H1 (cell line): ENCODE measurements around the gene RRBP1.

Source experiments
- EP300 ChIP-seq, 2 experiments: IDR thresholded peaks; 1 replicate in 1 of 2; 2 replicates in 1 of 2; pipeline ENCODE4 v1.6.1; 2011 to 2012; ENCODE audit warnings: low read depth in 2 of 2, low read length in 2 of 2, mild to moderate bottlenecking in 2 of 2, borderline replicate concordance in 1 of 2, inconsistent platforms in 1 of 2, moderate library complexity in 1 of 2
- POLR2AphosphoS5 ChIP-seq: IDR thresholded peaks from 2 replicates; pipeline ENCODE4 v1.6.1; 2011; ENCODE audit warnings: low read depth, low read length
- TF ChIP-seq, protein P1 (sequence below): IDR thresholded peaks from 2 replicates; pipeline ENCODE4 v1.6.1; 2011; ENCODE audit warnings: low read length, improper control_type of control experiment
- TF ChIP-seq, protein P2 (sequence below): IDR thresholded peaks from 2 replicates; pipeline ENCODE4 v1.6.1; 2012; ENCODE audit warnings: inconsistent platforms

DNA sequence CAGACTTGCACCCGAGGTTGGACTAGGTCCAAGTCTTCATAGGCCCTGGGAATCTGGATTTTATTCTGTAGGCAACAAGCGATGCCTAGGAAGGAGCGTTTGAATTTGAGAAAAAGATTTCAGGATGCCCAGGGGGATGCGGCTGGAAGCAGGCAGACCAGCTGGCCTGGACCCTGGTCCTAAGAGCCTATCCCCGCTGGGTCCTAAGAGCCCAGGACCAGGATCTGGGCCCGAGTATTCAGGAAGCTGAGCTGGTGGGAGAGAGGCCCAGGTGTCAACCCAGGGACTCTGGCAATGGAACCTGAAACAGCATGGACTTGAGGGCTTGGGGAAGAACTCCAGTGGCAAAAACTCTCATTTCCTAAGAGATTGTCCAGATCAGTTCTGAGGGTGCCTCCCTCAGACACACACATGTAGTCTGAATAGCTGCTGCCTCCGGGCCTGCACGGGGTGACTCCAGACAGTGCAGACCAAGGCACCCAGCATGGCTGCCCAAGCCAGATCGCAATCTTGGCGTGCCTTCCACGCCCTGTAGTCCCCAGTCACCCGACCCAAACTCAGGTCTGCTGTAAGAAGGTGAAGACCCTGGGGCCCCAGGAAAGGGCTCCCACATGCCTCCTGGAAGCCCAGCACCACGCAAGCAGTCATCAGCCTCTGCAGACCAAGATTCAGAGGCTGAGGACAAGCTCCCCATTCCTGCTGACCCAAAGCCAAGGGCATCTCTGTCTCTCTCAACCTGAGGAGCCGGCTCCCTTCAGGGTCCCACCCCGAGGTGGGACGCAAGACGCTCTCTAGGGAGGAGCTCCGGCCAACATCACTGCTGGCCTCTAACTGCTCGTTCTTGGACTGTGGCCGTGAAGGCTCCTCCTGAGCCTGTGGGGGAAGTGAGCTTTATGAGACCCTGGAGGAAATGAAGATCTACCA lies 34.4 kb downstream of the RRBP1 start:
- TF ChIP-seq, protein P1, sequence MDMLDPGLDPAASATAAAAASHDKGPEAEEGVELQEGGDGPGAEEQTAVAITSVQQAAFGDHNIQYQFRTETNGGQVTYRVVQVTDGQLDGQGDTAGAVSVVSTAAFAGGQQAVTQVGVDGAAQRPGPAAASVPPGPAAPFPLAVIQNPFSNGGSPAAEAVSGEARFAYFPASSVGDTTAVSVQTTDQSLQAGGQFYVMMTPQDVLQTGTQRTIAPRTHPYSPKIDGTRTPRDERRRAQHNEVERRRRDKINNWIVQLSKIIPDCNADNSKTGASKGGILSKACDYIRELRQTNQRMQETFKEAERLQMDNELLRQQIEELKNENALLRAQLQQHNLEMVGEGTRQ: no peak
- TF ChIP-seq POLR2AphosphoS5: no peak
- TF ChIP-seq, protein P2, sequence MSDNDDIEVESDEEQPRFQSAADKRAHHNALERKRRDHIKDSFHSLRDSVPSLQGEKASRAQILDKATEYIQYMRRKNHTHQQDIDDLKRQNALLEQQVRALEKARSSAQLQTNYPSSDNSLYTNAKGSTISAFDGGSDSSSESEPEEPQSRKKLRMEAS: no peak
- no peak for TF ChIP-seq EP300 (IDR thresholded peaks at IDR 0.05; ENCODE audit: borderline replicate concordance in 1 of 2, low read depth in 2 of 2, low read length in 2 of 2)
